Esophagus squamous epithelium (tissue), 5 donors: ENCODE measurements around the gene PLA2G3. TPM values are rescaled to one million over a fixed set of nuclear protein-coding genes. Genes with fewer than 3 reads are reported as not detected.

Source experiments
- DNase-seq: peaks from one replicate; lab custom pipeline; 2025; lab: John Stamatoyannopoulos, UW
- H3K27ac ChIP-seq, 4 donors: fragments of 200-600 bp; sonication (generic); one replicate each; pipeline ENCODE4 v1.5.1; 2016 to 2019; ENCODE audit warnings: mild to moderate bottlenecking in 1 of 4
- H3K27me3 ChIP-seq, 4 donors: fragments of 200-600 bp; sonication (generic); 1 replicate in 3 of 4; 2 replicates in 1 of 4; pipeline versions ENCODE4 v1.5.1 to v1.6.0; 2017 to 2021; ENCODE audit warnings: antibody characterized with exemption in 1 of 4
- H3K36me3 ChIP-seq, 3 donors: fragments of 200-600 bp; sonication (generic); one replicate each; pipeline ENCODE4 v1.5.1; 2016 to 2019
- H3K4me1 ChIP-seq, 3 donors: fragments of 200-600 bp; sonication (generic); one replicate each; pipeline ENCODE4 v1.5.1; 2017 to 2019
- H3K4me3 ChIP-seq, 4 donors: fragments of 200-600 bp; sonication (generic); 1 replicate in 3 of 4; 2 replicates in 1 of 4; pipeline ENCODE4 v1.5.1; 2016 to 2019; ENCODE audit warnings: mild to moderate bottlenecking in 2 of 4, moderate library complexity in 1 of 4
- H3K9me3 ChIP-seq, 3 donors: fragments of 200-600 bp; sonication (generic); one replicate each; pipeline ENCODE4 v1.5.1; 2016 to 2019
- CTCF ChIP-seq, 6 experiments: fragments of 450-650 bp in 4 of 6; fragments of 200-600 bp in 2 of 6; sonication (generic) in 2 of 6; IDR thresholded peaks; one replicate each; pipeline ENCODE4 v1.5.1; 2016 to 2019; ENCODE audit warnings: antibody characterized with exemption in 6 of 6, mild to moderate bottlenecking in 4 of 6, moderate library complexity in 4 of 6
- POLR2A ChIP-seq, 4 donors: fragments of 450-650 bp; IDR thresholded peaks; one replicate each; pipeline ENCODE4 v1.6.1; 2017; ENCODE audit warnings: antibody characterized with exemption in 4 of 4, mild to moderate bottlenecking in 4 of 4, moderate library complexity in 3 of 4
- WGBS, 2 donors: methylation state at CpG; one replicate each; pipeline ENCODE4 v1.1.5; 2018; 5-methylcytosine and 5-hydroxymethylcytosine counted together
- intact Hi-C: fragments of 100-400 bp; cut with DNase I; formaldehyde crosslinking; loops from one replicate; pipeline ENCODE4 v1.15.0; 2022
- total RNA-seq, 4 donors: library from RNA; depleted of rRNA; stranded (reverse); fragments of >200 nt; gene quantifications; one replicate each; pipeline ENCODE4 v1.1.0, GENCODE V29; 2016
- donor health status: DM: yes; HTN: yes; CAD: no.

Gene PLA2G3
- total RNA-seq, 4 donors from 2014 or later: 5.0 to 27.0 (median 7.8) TPM

- H3K27me3 ChIP-seq: no peaks in the 10 kb centered on the region
- peaks cover 37 to 100% (median 50%) of the 10 kb centered on the region in 3 donors for H3K36me3 ChIP-seq
- peak overlapping the region in 3 of 4 donors; percentile 63 to 94 (median 68) for H3K27ac ChIP-seq
- no peak for DNase-seq
- H3K4me1 ChIP-seq: peaks cover 0 to 59% (median 4%) of the 10 kb centered on the region in 3 donors
- H3K4me3 ChIP-seq: peak overlapping the region in 1 of 4 donors; percentile 9
- WGBS, 2 donors: 83 to 88% methylated on average over 3 of the region's 3 CpGs
- H3K9me3 ChIP-seq: no peaks in the 10 kb centered on the region
- TF ChIP-seq CTCF (IDR thresholded peaks at IDR 0.05) (no peak), POLR2A (IDR thresholded peaks at IDR 0.05) (no peak)
- intact Hi-C loops: no loop called here
Observed at GRCh38 chr22:31095637-31096249, 44.6 kb downstream of the PLA2G3 start.

- peak overlapping the region in 3 of 4 donors; percentile 63 to 96 (median 68) for H3K27ac ChIP-seq
- WGBS, 2 donors: 87 to 88% methylated on average over 7 of the region's 7 CpGs
- no peaks in the 10 kb centered on the region for H3K9me3 ChIP-seq
- peaks cover 0 to 54% (median 4%) of the 10 kb centered on the region in 3 donors for H3K4me1 ChIP-seq
- H3K36me3 ChIP-seq: peaks cover 44 to 100% (median 52%) of the 10 kb centered on the region in 3 donors
- intact Hi-C loops: no loop called here
- H3K4me3 ChIP-seq: peak overlapping the region in 1 of 4 donors; percentile 9
- no peak for DNase-seq
- TF ChIP-seq CTCF (IDR thresholded peaks at IDR 0.05) (no peak), POLR2A (IDR thresholded peaks at IDR 0.05) (no peak)
- no peaks in the 10 kb centered on the region for H3K27me3 ChIP-seq
Observed at GRCh38 chr22:31094741-31095140, 45.6 kb downstream of the PLA2G3 start.

- WGBS, 2 donors: 33 to 83% methylated on average over 1 of the region's 5 CpGs
- Histone ChIP-seq H3K27ac (peak overlapping the region; percentile 34 to 98 (median 82)), H3K36me3 (peaks cover 40 to 100% (median 51%) of the 10 kb centered on the region in 3 donors), H3K4me1 (peaks cover 0 to 54% (median 3%) of the 10 kb centered on the region in 3 donors), H3K9me3 (no peaks in the 10 kb centered on the region), H3K27me3 (no peaks in the 10 kb centered on the region), H3K4me3 (peak overlapping the region in 3 of 4 donors; percentile 36 to 56 (median 42))
- intact Hi-C loops: no loop called here
- DNase-seq: no peak
- TF ChIP-seq POLR2A (IDR thresholded peaks at IDR 0.05): no peak
- TF ChIP-seq CTCF (IDR thresholded peaks at IDR 0.05): no peak
Observed at GRCh38 chr22:31094021-31094551, 46.2 kb downstream of the PLA2G3 start.

GRCh38 chr22:31093086-31093850 is 47.0 kb downstream of the PLA2G3 start:
- Histone ChIP-seq H3K4me1 (peaks cover 0 to 54% (median 0%) of the 10 kb centered on the region in 3 donors), H3K9me3 (no peaks in the 10 kb centered on the region), H3K27ac (peak overlapping the region; percentile 34 to 98 (median 82)), H3K4me3 (peak overlapping the region; percentile 10 to 56 (median 39)), H3K36me3 (peaks cover 40 to 100% (median 57%) of the 10 kb centered on the region in 3 donors), H3K27me3 (no peaks in the 10 kb centered on the region)
- intact Hi-C loops: no loop called here
- TF ChIP-seq POLR2A (IDR thresholded peaks at IDR 0.05) (peak in 1 of 4 donors; percentile 13), CTCF (IDR thresholded peaks at IDR 0.05) (no peak)
- WGBS, 2 donors: 59 to 78% methylated on average over 15 to 18 of the region's 33 CpGs
- no peak for DNase-seq
